Astrocyte (in vitro differentiated cells and primary cell): ENCODE data around the gene BATF. TPM values are rescaled to one million over a fixed set of nuclear protein-coding genes. Genes with fewer than 3 reads are reported as not detected.

ENCODE experiments used
- DNase-seq: peaks from one replicate; pipeline ENCODE4 v3.0.0-alpha.2; 2010; ENCODE audit warnings: low read depth
- FAIRE-seq: peaks from 2 replicates; lab custom pipeline; 2011; peaks lifted over from hg19 to GRCh38; lab: Jason Lieb, UNC
- H2AFZ ChIP-seq: 2 replicates; pipeline ENCODE4 v1.6.0; 2012; ENCODE audit warnings: low read depth, low read length, inconsistent platforms
- H3K27ac ChIP-seq: 2 replicates; pipeline ENCODE4 v1.5.1; 2011; ENCODE audit warnings: low read depth, low read length, inconsistent platforms
- H3K27me3 ChIP-seq: 2 replicates; pipeline ENCODE4 v1.6.0; 2011; ENCODE audit warnings: low read length, inconsistent platforms; ENCODE audit not compliant: insufficient read depth
- H3K36me3 ChIP-seq: 2 replicates; pipeline ENCODE4 v1.5.1; 2011; ENCODE audit warnings: low read length, inconsistent platforms; ENCODE audit not compliant: insufficient read depth
- H3K4me1 ChIP-seq: 2 replicates; pipeline ENCODE4 v1.5.1; 2011; ENCODE audit warnings: low read length, inconsistent platforms; ENCODE audit not compliant: insufficient read depth
- H3K4me2 ChIP-seq: 2 replicates; pipeline ENCODE4 v1.6.0; 2012; ENCODE audit warnings: low read length, inconsistent platforms
- H3K4me3 ChIP-seq: 2 replicates; pipeline ENCODE4 v1.5.1; 2011; ENCODE audit warnings: low read depth, mild to moderate bottlenecking, low read length, inconsistent platforms; ENCODE audit not compliant: insufficient read depth
- H3K79me2 ChIP-seq: 2 replicates; pipeline ENCODE4 v1.6.0; 2012; ENCODE audit warnings: mild to moderate bottlenecking, low read length, inconsistent platforms; ENCODE audit not compliant: insufficient read depth
- H3K9ac ChIP-seq: 2 replicates; pipeline ENCODE4 v1.6.0; 2012; ENCODE audit warnings: mild to moderate bottlenecking, low read length, inconsistent platforms
- H3K9me3 ChIP-seq: 2 replicates; pipeline ENCODE4 v1.5.1; 2012; ENCODE audit warnings: low read depth, mild to moderate bottlenecking, low read length, inconsistent platforms; ENCODE audit not compliant: insufficient read depth
- H4K20me1 ChIP-seq: 2 replicates; pipeline ENCODE4 v1.6.0; 2012; ENCODE audit warnings: low read length, inconsistent platforms; ENCODE audit not compliant: insufficient read depth
- H3K27ac Mint-ChIP-seq: one replicate; pipeline ENCODE4 v1.8.0; 2021; ENCODE audit warnings: mild to moderate bottlenecking, mixed read lengths; ENCODE audit not compliant: unreplicated experiment
- H3K27me3 Mint-ChIP-seq: one replicate; pipeline ENCODE4 v1.8.0; 2021; ENCODE audit warnings: low read depth, mixed read lengths; ENCODE audit not compliant: unreplicated experiment
- H3K36me3 Mint-ChIP-seq: one replicate; pipeline ENCODE4 v1.8.0; 2021; ENCODE audit warnings: low read depth, mixed read lengths; ENCODE audit not compliant: unreplicated experiment
- H3K4me1 Mint-ChIP-seq: one replicate; pipeline ENCODE4 v1.8.0; 2021; ENCODE audit warnings: low read depth, mixed read lengths; ENCODE audit not compliant: unreplicated experiment
- H3K4me3 Mint-ChIP-seq: one replicate; pipeline ENCODE4 v1.8.0; 2021; ENCODE audit warnings: mild to moderate bottlenecking, moderate library complexity, mixed read lengths; ENCODE audit not compliant: unreplicated experiment
- H3K9me3 Mint-ChIP-seq: one replicate; pipeline ENCODE4 v1.8.0; 2021; ENCODE audit warnings: mild to moderate bottlenecking, mixed read lengths; ENCODE audit not compliant: unreplicated experiment
- CTCF ChIP-seq: IDR thresholded peaks from 2 replicates; pipeline ENCODE4 v1.5.1; 2011; ENCODE audit warnings: low read depth, mild to moderate bottlenecking, inconsistent platforms, low read length, moderate library complexity; ENCODE audit not compliant: insufficient read depth
- EZH2 ChIP-seq: IDR thresholded peaks from 2 replicates; pipeline ENCODE4 v1.6.1; 2012; ENCODE audit warnings: mild to moderate bottlenecking, low read length, inconsistent platforms; ENCODE audit not compliant: insufficient read depth
- total RNA-seq: library from RNA; stranded (reverse); gene quantifications from 2 replicates; pipeline ENCODE4 v1.2.1, GENCODE V29; 2021

BATF gene
- total RNA-seq, 1 donor from 2014 or later: not detected

- Histone ChIP-seq H3K36me3 (no peaks in the 10 kb centered on the region), H3K27ac (no peak overlapping the region), H2AFZ (no peak overlapping the region), H3K27me3 (no peaks in the 10 kb centered on the region), H3K9me3 (peaks cover 3% of the 10 kb centered on the region), H3K4me3 (no peak overlapping the region), H3K9ac (no peak overlapping the region), H3K4me1 (no peaks in the 10 kb centered on the region), H3K79me2 (no peaks in the 10 kb centered on the region), H3K4me2 (no peak overlapping the region), H4K20me1 (no peaks in the 10 kb centered on the region)
- H3K36me3 Mint-ChIP-seq: peaks cover 10% of the 10 kb centered on the region
- H3K27ac Mint-ChIP-seq: no peak overlapping the region
- H3K27me3 Mint-ChIP-seq: no peaks in the 10 kb centered on the region
- DNase-seq (no peak), FAIRE-seq (no peak)
- H3K4me1 Mint-ChIP-seq: peaks cover 9% of the 10 kb centered on the region
- peaks cover 13% of the 10 kb centered on the region for H3K9me3 Mint-ChIP-seq
- H3K4me3 Mint-ChIP-seq: no peak overlapping the region
- TF ChIP-seq EZH2 (no peak), CTCF (no peak)
These were observed 65.1 kb downstream of the BATF start for GRCh38 chr14:75587388-75587787.

GRCh38 chr14:75589931-75590330 lies 67.7 kb downstream of the BATF start:
- H3K4me1 Mint-ChIP-seq: peaks cover 4% of the 10 kb centered on the region
- H4K20me1 ChIP-seq: no peaks in the 10 kb centered on the region
- H3K27ac ChIP-seq: no peak overlapping the region
- peaks cover 18% of the 10 kb centered on the region for H3K9me3 Mint-ChIP-seq
- FAIRE-seq (no peak), DNase-seq (no peak)
- no peak overlapping the region for H3K9ac ChIP-seq
- no peak overlapping the region for H3K27ac Mint-ChIP-seq
- H3K4me2 ChIP-seq: no peak overlapping the region
- H3K4me3 ChIP-seq: no peak overlapping the region
- no peaks in the 10 kb centered on the region for H3K4me1 ChIP-seq
- no peak overlapping the region for H3K4me3 Mint-ChIP-seq
- H3K27me3 ChIP-seq: no peaks in the 10 kb centered on the region
- H3K79me2 ChIP-seq: no peaks in the 10 kb centered on the region
- peaks cover 3% of the 10 kb centered on the region for H3K9me3 ChIP-seq
- H3K36me3 ChIP-seq: no peaks in the 10 kb centered on the region
- H2AFZ ChIP-seq: no peak overlapping the region
- TF ChIP-seq CTCF: no peak
- TF ChIP-seq EZH2: no peak
- peaks cover 14% of the 10 kb centered on the region for H3K36me3 Mint-ChIP-seq
- no peaks in the 10 kb centered on the region for H3K27me3 Mint-ChIP-seq

- Mint-ChIP-seq H3K9me3 (peaks cover 18% of the 10 kb centered on the region), H3K27ac (no peak overlapping the region), H3K27me3 (no peaks in the 10 kb centered on the region), H3K4me1 (no peaks in the 10 kb centered on the region), H3K4me3 (no peak overlapping the region), H3K36me3 (peaks cover 16% of the 10 kb centered on the region)
- DNase-seq: no peak
- H3K4me3 ChIP-seq: no peak overlapping the region
- FAIRE-seq: no peak
- H3K79me2 ChIP-seq: no peaks in the 10 kb centered on the region
- peaks cover 3% of the 10 kb centered on the region for H3K9me3 ChIP-seq
- TF ChIP-seq CTCF (no peak), EZH2 (no peak)
- no peaks in the 10 kb centered on the region for H3K4me1 ChIP-seq
- no peak overlapping the region for H3K9ac ChIP-seq
- H4K20me1 ChIP-seq: no peaks in the 10 kb centered on the region
- H3K27me3 ChIP-seq: no peaks in the 10 kb centered on the region
- no peak overlapping the region for H3K4me2 ChIP-seq
- no peak overlapping the region for H2AFZ ChIP-seq
- no peaks in the 10 kb centered on the region for H3K36me3 ChIP-seq
- H3K27ac ChIP-seq: no peak overlapping the region
These were observed 69.2 kb downstream of the BATF start for GRCh38 chr14:75591331-75591946.
